A549 treated with ZK216348 at 1 μM for 4 hours (cell line): ENCODE data around the gene DIPK1B. TPM values are rescaled to one million over a fixed set of nuclear protein-coding genes. Genes with fewer than 3 reads are reported as not detected.

Experiments used
- total RNA-seq: library from RNA; stranded (reverse); fragments of 200-300 nt; extraction: Qiagen RNA extraction; gene quantifications from 5 replicates; pipeline ENCODE4 v1.2.3, GENCODE V29; 2022; ENCODE audit warnings: low read depth

DIPK1B gene
- 4.4 to 10.4 TPM (median 9.4 TPM) in 5 replicates for total RNA-seq

DNA sequence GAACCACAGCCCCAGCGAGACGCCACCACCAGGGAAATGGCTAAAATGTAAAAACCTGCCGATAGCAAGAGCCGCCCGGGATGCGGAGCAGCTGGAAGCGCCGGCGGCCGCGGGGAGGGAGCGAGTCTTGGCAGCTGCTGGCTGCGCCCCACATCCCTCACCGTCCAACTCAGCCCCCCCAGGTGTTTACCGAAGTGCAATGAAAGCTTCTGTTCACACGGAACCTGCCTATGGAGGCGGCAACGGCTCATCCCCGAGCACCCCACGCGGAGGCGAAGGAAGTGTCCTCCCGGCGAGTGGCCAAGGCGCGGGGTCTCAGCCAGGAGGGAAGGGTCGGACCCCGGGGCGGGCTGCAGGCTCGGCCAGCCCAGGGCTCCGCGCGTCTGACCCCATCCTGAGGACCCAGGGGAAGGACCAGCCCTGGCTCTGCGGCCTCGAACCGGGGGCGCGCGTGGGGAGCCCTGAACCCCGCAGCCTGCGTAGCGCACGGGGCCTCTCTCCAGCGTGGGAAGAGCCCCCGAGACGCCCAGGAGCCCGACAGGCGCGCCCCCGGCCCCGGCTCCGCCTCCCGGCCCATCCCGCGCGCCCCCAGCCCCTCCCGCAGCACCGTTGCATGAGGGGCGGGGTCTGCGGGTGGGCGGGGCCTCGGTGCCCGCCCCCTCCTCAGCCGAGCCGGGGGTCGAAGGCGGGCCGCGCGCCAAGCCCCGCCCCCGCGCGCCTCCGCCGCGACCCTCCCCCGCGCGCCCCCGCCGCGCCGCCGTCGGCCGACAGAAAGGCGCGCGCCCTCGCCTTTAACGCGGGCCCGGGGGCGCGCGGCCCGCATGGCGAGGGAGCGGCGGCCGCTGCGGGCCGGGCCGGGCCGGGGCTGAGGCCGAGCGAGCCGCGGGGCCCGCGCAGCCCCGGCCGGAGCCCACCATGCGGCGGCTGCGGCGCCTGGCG is at the start of gene DIPK1B:
Gene DIPK1B, plus strand, starts transcription at position 822 of the 939 bp plus-strand sequence. Its CDS starts 94 bp downstream, at position 916.

DNA sequence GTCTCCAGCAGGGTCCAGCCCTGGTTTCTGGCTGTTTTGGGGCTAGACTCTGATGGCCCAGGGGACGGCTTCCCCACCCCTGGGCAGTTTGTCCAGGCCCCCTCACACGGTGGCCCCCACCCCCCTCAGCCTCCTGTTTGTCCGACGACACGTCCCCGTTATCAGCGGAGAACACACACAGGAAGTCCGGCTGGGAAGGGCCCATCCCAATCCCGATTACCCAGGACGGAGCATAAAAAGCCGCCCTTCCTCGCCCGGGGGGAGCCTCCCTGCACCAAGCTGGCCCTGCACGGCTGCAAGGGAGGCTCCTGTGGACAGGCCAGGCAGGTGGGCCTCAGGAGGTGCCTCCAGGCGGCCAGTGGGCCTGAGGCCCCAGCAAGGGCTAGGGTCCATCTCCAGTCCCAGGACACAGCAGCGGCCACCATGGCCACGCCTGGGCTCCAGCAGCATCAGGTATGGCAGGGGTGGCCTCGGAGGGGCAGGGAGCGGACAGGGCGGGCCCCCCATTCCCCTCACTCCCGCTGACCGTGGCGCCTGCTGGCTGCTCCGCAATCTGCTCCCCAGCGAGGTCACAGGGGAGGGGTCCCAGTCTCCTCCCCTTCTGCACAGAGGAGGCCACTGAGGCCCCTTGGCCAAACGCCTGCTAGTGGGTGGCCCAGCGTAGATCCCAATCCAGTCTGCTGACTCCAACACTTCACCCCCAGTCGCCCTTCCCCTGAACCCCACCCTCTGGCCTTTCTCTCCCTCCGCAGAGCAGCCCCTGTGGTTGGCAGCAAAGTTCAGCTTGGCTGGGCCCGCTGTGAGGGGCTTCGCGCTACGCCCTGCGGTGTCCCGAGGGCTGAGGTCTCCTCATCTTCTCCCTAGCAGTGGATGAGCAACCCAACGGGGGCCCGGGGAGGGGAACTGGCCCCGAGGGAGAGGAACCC is 49.5 kb upstream of the DIPK1B start, which contains the start of gene EGFL7:
Gene EGFL7, plus strand, starts transcription at position 261 of the 926 bp plus-strand sequence. CDS start 5,367 bp downstream, outside the sequence.

DNA sequence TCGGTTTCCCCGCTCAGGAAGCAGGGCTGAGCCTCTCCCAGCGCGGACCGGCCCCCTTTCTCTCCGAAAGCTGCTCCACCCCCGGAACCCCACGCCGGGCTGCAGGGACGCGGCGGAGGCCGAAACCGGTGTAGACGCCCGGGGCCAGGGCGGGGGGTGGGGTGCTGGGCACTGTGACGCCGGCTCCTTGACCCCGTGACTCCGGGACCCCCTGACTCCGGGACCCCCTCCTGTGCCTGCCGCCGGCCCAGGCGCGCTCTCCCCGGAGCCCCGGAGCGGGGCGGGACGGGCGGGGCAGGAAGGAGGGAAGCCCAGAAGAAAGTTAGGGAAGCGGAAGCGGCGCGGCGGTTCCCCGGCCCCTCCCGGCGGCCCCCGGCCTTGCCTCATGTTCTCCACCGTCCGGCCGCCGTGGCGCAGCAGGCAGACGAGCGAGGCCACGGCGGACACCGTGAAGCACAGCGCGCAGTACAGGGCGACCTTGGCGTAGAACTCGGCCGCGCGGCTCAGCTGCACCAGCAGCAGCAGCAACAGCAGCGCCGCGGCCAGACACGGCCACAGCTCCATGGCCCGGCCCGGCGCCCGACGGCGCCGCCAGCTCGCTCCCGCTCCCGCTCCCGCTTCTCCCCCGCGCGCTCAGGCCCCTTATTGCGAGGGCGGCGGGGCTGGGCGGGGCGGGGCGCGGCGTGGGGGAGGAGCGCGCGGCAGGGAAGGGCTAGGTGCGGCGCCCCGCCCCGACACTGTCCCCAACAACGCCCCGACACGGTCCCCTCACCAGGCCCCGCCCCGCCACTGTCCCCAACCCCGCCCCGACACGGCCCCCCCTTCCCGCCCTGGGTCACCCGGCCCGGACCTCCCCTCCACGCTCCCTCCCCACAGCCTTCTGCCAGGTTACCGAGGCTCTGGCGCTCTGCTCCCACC is 25.3 kb upstream of the DIPK1B start, which contains the start of gene AGPAT2:
Gene AGPAT2, minus strand, starts transcription at position 664 of the 918 bp plus-strand sequence. Its CDS starts 100 bp downstream, at position 564.

DNA sequence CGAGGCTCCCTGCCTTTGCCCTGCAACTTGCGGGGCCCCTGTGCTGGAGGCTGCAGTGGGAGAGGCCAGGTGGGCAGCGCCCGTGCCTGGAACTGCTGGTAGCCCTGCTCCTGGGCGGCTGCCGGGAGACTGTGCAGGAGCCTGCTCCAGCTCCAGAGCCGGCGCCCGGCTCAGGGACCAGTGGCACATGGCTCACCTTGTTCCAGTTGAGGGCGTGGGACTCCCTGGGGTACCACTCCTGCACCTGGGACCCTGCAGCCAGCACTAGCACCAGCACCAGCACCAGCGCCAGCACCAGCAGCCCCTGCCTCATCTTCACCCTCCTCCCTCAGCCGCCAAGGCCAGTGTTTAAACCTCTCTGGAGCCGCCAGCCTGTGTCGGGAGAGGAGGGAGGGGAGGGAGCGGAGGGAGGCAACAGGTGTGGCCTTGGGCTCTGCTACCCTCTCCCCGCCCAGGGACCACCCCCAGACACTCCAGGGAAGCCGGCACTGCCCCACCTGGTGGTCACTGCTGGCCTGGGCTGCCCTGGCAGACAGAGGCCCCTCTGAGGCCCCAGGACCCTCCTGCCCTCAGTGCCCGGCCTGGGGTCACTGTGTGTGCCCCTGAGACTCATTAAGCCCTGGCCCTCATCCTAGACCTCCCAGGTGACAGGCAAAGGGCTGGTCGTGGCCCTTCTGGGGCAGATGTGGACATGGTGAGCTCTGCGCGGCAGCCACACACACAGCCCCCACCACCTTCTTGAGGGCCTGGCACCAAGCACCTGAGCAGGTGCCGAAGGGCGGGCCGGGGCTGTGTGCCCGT is 30.4 kb downstream of the DIPK1B start, which contains the start of gene LCN10:
Gene LCN10, minus strand, starts transcription at position 350 of the 801 bp plus-strand sequence. Its CDS starts 37 bp downstream, at position 313.

DNA sequence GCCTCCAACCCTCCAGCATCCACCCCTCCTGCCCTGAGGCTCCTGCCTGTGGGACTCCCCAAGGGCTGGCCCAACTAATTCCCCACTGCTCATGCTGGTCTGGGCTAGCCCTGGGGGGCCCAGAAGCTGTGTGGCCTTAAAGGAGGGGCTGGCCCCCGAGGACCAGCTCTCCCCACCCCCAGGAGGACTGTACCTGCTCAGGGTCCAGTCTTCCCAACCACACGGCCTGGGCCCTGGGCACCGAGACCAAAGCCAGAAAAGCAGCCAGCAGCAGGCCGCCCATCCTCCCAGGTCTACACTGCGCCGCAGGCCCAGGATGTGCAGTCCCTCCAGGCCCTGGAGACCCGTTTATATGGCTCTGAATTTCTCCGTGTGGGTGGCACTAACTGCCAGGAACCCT is 35.8 kb downstream of the DIPK1B start, which contains the start of gene LCN6:
Gene LCN6, minus strand, starts transcription at position 325 of the 400 bp plus-strand sequence. Its CDS starts 42 bp downstream, at position 283.

DNA sequence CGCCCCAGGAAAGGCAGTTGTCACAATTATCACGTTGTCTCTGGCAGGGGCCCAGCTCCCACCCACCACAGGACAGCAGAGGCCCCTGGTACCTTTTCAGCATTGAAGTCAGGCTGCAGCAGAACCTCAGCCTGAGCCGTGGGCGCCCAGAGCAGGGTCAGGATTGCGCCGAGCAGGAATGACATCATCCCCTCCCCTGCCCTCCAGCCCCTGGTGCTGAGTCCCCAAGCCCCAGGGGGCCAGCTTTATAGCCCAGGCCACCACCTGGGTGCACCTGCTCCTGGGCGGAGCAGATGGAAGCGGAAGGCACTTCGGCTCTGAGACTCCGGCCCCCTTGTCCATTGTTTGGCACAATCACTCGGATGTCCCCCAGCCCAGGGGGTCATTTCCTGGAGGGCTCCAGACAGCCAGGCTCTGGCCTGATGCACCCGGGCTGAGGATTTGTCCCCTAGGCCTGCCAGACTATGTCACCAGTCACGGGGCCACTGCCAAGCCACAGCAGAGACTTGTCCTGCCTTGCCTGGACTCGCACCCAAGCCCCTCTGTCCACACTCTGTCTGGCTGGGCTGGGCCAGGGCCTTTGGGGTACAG is 52.0 kb downstream of the DIPK1B start, which contains the start of gene LCN15:
Gene LCN15, minus strand, starts transcription at position 218 of the 591 bp plus-strand sequence. Its CDS starts 30 bp downstream, at position 188.

Other genes with a start within 250 kb of the DIPK1B start
- 43.4 to 63.1 TPM (median 61.3 TPM) in 5 replicates for gene SEC16A, start 229.5 kb upstream of the DIPK1B start, total RNA-seq
- 5.0 to 13.7 TPM (median 12.6 TPM) in 5 replicates for gene NOTCH1, start 166.5 kb upstream of the DIPK1B start, total RNA-seq
- gene EGFL7, start 49.7 kb upstream of the DIPK1B start, total RNA-seq = 29.7 to 58.6 TPM (median 53.0 TPM) in 5 replicates
- gene AGPAT2, start 25.1 kb upstream of the DIPK1B start, total RNA-seq = 51.4 to 112 TPM (median 101 TPM) in 5 replicates
- not detected in 5 replicates for gene LCN10, start 30.4 kb downstream of the DIPK1B start, total RNA-seq
- not detected in 5 replicates for gene LCN6, start 36.0 kb downstream of the DIPK1B start, total RNA-seq
- not detected in 5 replicates for gene LCN8, start 45.7 kb downstream of the DIPK1B start, total RNA-seq
- gene LCN15, start 51.9 kb downstream of the DIPK1B start, total RNA-seq = 0.26 TPM in 1 of 5 replicates, not detected in the others
- 49.2 to 82.2 TPM (median 73.3 TPM) in 5 replicates for gene TMEM141, start 78.8 kb downstream of the DIPK1B start, total RNA-seq
- 0.11 to 0.74 TPM (median 0.72 TPM) in 3 of 5 replicates, not detected in the others for gene CCDC183, start 83.8 kb downstream of the DIPK1B start, total RNA-seq
- gene RABL6, start 95.4 kb downstream of the DIPK1B start, total RNA-seq = 51.1 to 91.8 TPM (median 82.9 TPM) in 5 replicates
- 2.1 to 5.6 TPM (median 5.3 TPM) in 5 replicates for gene AJM1, start 129.9 kb downstream of the DIPK1B start, total RNA-seq
- gene PHPT1, start 136.8 kb downstream of the DIPK1B start, total RNA-seq = 223 to 317 TPM (median 282 TPM) in 5 replicates
- gene MAMDC4, start 139.8 kb downstream of the DIPK1B start, total RNA-seq = 1.8 to 5.7 TPM (median 4.8 TPM) in 5 replicates
- gene EDF1, start 153.7 kb downstream of the DIPK1B start, total RNA-seq = 465 to 581 TPM (median 478 TPM) in 5 replicates
- gene TRAF2, start 173.9 kb downstream of the DIPK1B start, total RNA-seq = 29.7 to 66.1 TPM (median 60.1 TPM) in 5 replicates
- gene FBXW5, start 232.2 kb downstream of the DIPK1B start, total RNA-seq = 49.7 to 110 TPM (median 103 TPM) in 5 replicates
- 0.56 to 2.0 TPM (median 1.1 TPM) in 4 of 5 replicates, not detected in the other for gene C8G, start 232.7 kb downstream of the DIPK1B start, total RNA-seq
- gene LCN12, start 239.7 kb downstream of the DIPK1B start, total RNA-seq = 0.41 to 2.0 TPM (median 1.0 TPM) in 5 replicates